HEK293T (cell line): ENCODE results near the gene ZNF768.

Experiments
- CTCF ChIA-PET: fragments of 350-600 bp; formaldehyde crosslinking; extraction: SDS; loops from one replicate; lab custom pipeline; 2021; ENCODE audit warnings: antibody characterized with exemption, inconsistent platforms; lab: Yijun Ruan, JAX
- POLR2A ChIA-PET: fragments of 350-600 bp; formaldehyde crosslinking; extraction: SDS; loops from one replicate; lab custom pipeline; 2020; ENCODE audit warnings: antibody characterized with exemption, inconsistent platforms; lab: Yijun Ruan, JAX
- DNase-seq: peaks from one replicate; pipeline ENCODE4 v3.0.0; 2012; ENCODE audit warnings: mixed read lengths; ENCODE audit errors: extremely low spot score
- ARNT ChIP-seq: fragments of 450-650 bp; IDR thresholded peaks from 2 replicates; pipeline ENCODE4 v1.6.1; 2017; ENCODE audit warnings: mild to moderate bottlenecking
- BHLHE40 ChIP-seq: fragments of 450-650 bp; IDR thresholded peaks from 2 replicates; pipeline ENCODE4 v1.6.1; 2016; ENCODE audit warnings: mild to moderate bottlenecking, moderate library complexity, borderline replicate concordance
- CTBP1 ChIP-seq: fragments of 450-650 bp; IDR thresholded peaks from 2 replicates; pipeline ENCODE4 v1.6.1; 2016; ENCODE audit warnings: borderline replicate concordance
- ELF4 ChIP-seq: fragments of 450-650 bp; IDR thresholded peaks from 2 replicates; pipeline ENCODE4 v1.6.1; 2017; ENCODE audit warnings: antibody characterized with exemption
- FOXA1 ChIP-seq: fragments of 450-650 bp; IDR thresholded peaks from 2 replicates; pipeline ENCODE4 v1.6.1; 2016; ENCODE audit warnings: mild to moderate bottlenecking
- FOXK2 ChIP-seq: fragments of 450-650 bp; IDR thresholded peaks from 2 replicates; pipeline ENCODE4 v1.6.1; 2016; ENCODE audit warnings: mild to moderate bottlenecking
- FOXM1 ChIP-seq: fragments of 450-650 bp; IDR thresholded peaks from 2 replicates; pipeline ENCODE4 v1.6.1; 2017; ENCODE audit warnings: mild to moderate bottlenecking, borderline replicate concordance
- HDGF ChIP-seq: fragments of 450-650 bp; IDR thresholded peaks from 2 replicates; pipeline ENCODE4 v1.6.1; 2017; ENCODE audit warnings: antibody characterized with exemption, borderline replicate concordance
- L3MBTL2 ChIP-seq: fragments of 450-650 bp; conservative IDR thresholded peaks from 2 replicates; pipeline ENCODE4 v1.6.1; 2016; ENCODE audit warnings: mild to moderate bottlenecking
- LEF1 ChIP-seq: fragments of 450-650 bp; IDR thresholded peaks from 2 replicates; pipeline ENCODE4 v1.6.1; 2017; ENCODE audit warnings: mild to moderate bottlenecking, borderline replicate concordance
- NFRKB ChIP-seq: fragments of 450-650 bp; IDR thresholded peaks from 2 replicates; pipeline ENCODE4 v1.6.1; 2016; ENCODE audit warnings: mild to moderate bottlenecking, moderate library complexity
- PKNOX1 ChIP-seq: fragments of 450-650 bp; IDR thresholded peaks from 2 replicates; pipeline ENCODE4 v1.6.1; 2016
- SP1 ChIP-seq: fragments of 450-650 bp; IDR thresholded peaks from 2 replicates; pipeline ENCODE4 v1.6.1; 2017
- SUZ12 ChIP-seq: fragments of 450-650 bp; IDR thresholded peaks from 2 replicates; pipeline ENCODE4 v1.6.1; 2016; ENCODE audit warnings: mild to moderate bottlenecking
- TARDBP ChIP-seq: fragments of 450-650 bp; IDR thresholded peaks from 2 replicates; pipeline ENCODE4 v1.6.1; 2016
- ZNF384 ChIP-seq: fragments of 450-650 bp; IDR thresholded peaks from 2 replicates; pipeline ENCODE4 v1.6.1; 2016

The ZNF768 gene

GRCh38 chr16:30509081-30509765 lies 17.1 kb downstream of the ZNF768 start:
- TF ChIP-seq FOXM1, result no peak
- TF ChIP-seq NFRKB, result no peak
- CTCF ChIA-PET, result interaction anchor here (0.8 kb wide), 1 partner anchor 32 kb away, joined by 5 read pairs; no protein-coding TSS in a partner anchor
- DNase-seq, result no peak
- POLR2A ChIA-PET, result interaction anchor here (0.8 to 1.7 kb wide), 4 partner anchors 16 to 63 kb away, joined by 3 to 10 read pairs (median 5); partner anchors contain the start of gene ZNF747

GRCh38 chr16:30503403-30504296 lies 22.7 kb downstream of the ZNF768 start:
- DNase-seq, result no peak
- ChIA-PET CTCF (no interaction called here), POLR2A (interaction anchor here (1.6 kb wide), 1 partner anchor 21 kb away, joined by 4 read pairs; no protein-coding TSS in a partner anchor)
- TF ChIP-seq NFRKB, result no peak
- TF ChIP-seq BHLHE40, result no peak
- no peak for TF ChIP-seq FOXA1
- no peak for TF ChIP-seq PKNOX1
- no peak for TF ChIP-seq HDGF
- TF ChIP-seq ZNF384, result no peak
- no peak for TF ChIP-seq ELF4
- TF ChIP-seq FOXK2, result no peak
- TF ChIP-seq LEF1, result no peak

GRCh38 chr16:30499284-30499683 lies 27.1 kb downstream of the ZNF768 start:
- no peak for TF ChIP-seq FOXK2
- no peak for TF ChIP-seq ELF4
- no peak for TF ChIP-seq L3MBTL2
- TF ChIP-seq LEF1, result no peak
- no peak for TF ChIP-seq BHLHE40
- POLR2A ChIA-PET, result interaction anchor here (0.9 kb wide), 1 partner anchor 23 kb away, joined by 3 read pairs; no protein-coding TSS in a partner anchor
- DNase-seq, result no peak
- CTCF ChIA-PET, result interaction anchor here (0.6 to 1.0 kb wide), 2 partner anchors 11 to 116 kb away, joined by 3 read pairs; no protein-coding TSS in a partner anchor

GRCh38 chr16:30494709-30495108 lies 31.7 kb downstream of the ZNF768 start:
- CTCF ChIA-PET, result interaction anchor here (0.7 to 1.4 kb wide), 2 partner anchors 14 to 17 kb away, joined by 3 read pairs; no protein-coding TSS in a partner anchor
- POLR2A ChIA-PET, result interaction anchor here (1.4 kb wide), 1 partner anchor 40 kb away, joined by 4 read pairs; the partner anchor contains the start of gene ZNF747
- TF ChIP-seq HDGF (no peak), CTBP1 (no peak), FOXM1 (no peak), FOXA1 (no peak), BHLHE40 (no peak), SUZ12 (no peak), FOXK2 (no peak), TARDBP (no peak), LEF1 (no peak), ARNT (no peak), ZNF384 (no peak), ELF4 (no peak), SP1 (no peak), L3MBTL2 (no peak), NFRKB (no peak), PKNOX1 (no peak)
- no peak for DNase-seq

- TF ChIP-seq L3MBTL2, result peak; percentile 35; the same call in 1 of the 2 replicates
- no peak for TF ChIP-seq FOXK2
- POLR2A ChIA-PET, result interaction anchor here (1.4 kb wide), 1 partner anchor 41 kb away, joined by 4 read pairs; the partner anchor contains the start of gene ZNF747
- DNase-seq, result no peak
- CTCF ChIA-PET, result interaction anchor here (0.7 to 1.4 kb wide), 2 partner anchors 14 to 17 kb away, joined by 3 read pairs; no protein-coding TSS in a partner anchor
Observed at GRCh38 chr16:30493941-30494488, 32.4 kb downstream of the ZNF768 start.

- DNase-seq, result peak; percentile 22
- ChIA-PET CTCF (no interaction called here), POLR2A (interaction anchor here (0.6 kb wide), 1 partner anchor 34 kb away, joined by 3 read pairs; no protein-coding TSS in a partner anchor)
- TF ChIP-seq ZNF384 (no peak), ARNT (no peak), LEF1 (no peak), HDGF (no peak), SP1 (no peak), TARDBP (no peak), ELF4 (no peak), L3MBTL2 (no peak), FOXK2 (no peak), BHLHE40 (no peak), PKNOX1 (no peak), FOXM1 (no peak), SUZ12 (no peak), NFRKB (no peak), FOXA1 (no peak)
Observed at GRCh38 chr16:30491744-30492308, 34.5 kb downstream of the ZNF768 start.
